ENCODE measurements around the gene PLTP.
A peak's percentile ranks its signal among the peaks of the same experiment; 100 is the strongest.

The PLTP gene

GRCh38 chr20:45921337-45922189, 9.6 kb upstream of the PLTP start:
- no peak for DNase-seq (ENCODE audit: low spot score)

GRCh38 chr20:45920462-45921336, 8.7 kb upstream of the PLTP start:
- DNase-seq (ENCODE audit: low spot score): no peak

- DNase-seq (ENCODE audit: low spot score): no peak
Measured at GRCh38 chr20:45919542-45920399, 7.8 kb upstream of the PLTP start.

GRCh38 chr20:45918779-45919537, 7.0 kb upstream of the PLTP start:
- DNase-seq (ENCODE audit: low spot score): no peak

GRCh38 chr20:45918182-45918737, 6.3 kb upstream of the PLTP start:
- DNase-seq (ENCODE audit: low spot score): no peak

GRCh38 chr20:45917790-45918141, 5.8 kb upstream of the PLTP start:
- no peak for DNase-seq (ENCODE audit: low spot score)

GRCh38 chr20:45913116-45913515, 1.2 kb upstream of the PLTP start:
- no peak for DNase-seq (ENCODE audit: low spot score)

GRCh38 chr20:45912344-45912682, 358 bp upstream of the PLTP start:
- no peak for DNase-seq (ENCODE audit: low spot score)

- peak; percentile 100 for DNase-seq (ENCODE audit: low spot score)
Measured at GRCh38 chr20:45910670-45911485, 1.1 kb downstream of the PLTP start.

- no peak for DNase-seq (ENCODE audit: low spot score)
Measured at GRCh38 chr20:45909817-45910669, 1.9 kb downstream of the PLTP start.

GRCh38 chr20:45909336-45909808, 2.6 kb downstream of the PLTP start:
- no peak for DNase-seq (ENCODE audit: low spot score)

GRCh38 chr20:45908084-45908483, 3.9 kb downstream of the PLTP start:
- DNase-seq (ENCODE audit: low spot score): no peak

- DNase-seq (ENCODE audit: low spot score): no peak
Measured at GRCh38 chr20:45907219-45907948, 4.6 kb downstream of the PLTP start.

- no peak for DNase-seq (ENCODE audit: low spot score)
Measured at GRCh38 chr20:45905505-45906079, 6.4 kb downstream of the PLTP start.

- no peak for DNase-seq (ENCODE audit: low spot score)
Measured at GRCh38 chr20:45904583-45905504, 7.1 kb downstream of the PLTP start.

GRCh38 chr20:45902199-45902701, 9.7 kb downstream of the PLTP start:
- no peak for DNase-seq (ENCODE audit: low spot score)
